Heart left ventricle (tissue), 16 donors: ENCODE data around the gene SUPT3H. TPM values are rescaled to one million over a fixed set of nuclear protein-coding genes. Genes with fewer than 3 reads are reported as not detected.

Experiments
- ATAC-seq, 4 donors: fragments of 200-7000 bp; cut with Tn5 transposase; one replicate each; pipeline ENCODE4 v1.9.1; 2020 to 2022; ENCODE audit warnings: moderate library complexity in 4 of 4, mild to moderate bottlenecking in 3 of 4, moderate number of reproducible peaks in 1 of 4
- DNase-seq, 5 donors: peaks; one replicate each; pipeline ENCODE4 v3.0.0-alpha.2; 2020
- H3K27ac ChIP-seq, 12 donors: fragments of 200-600 bp; sonication (generic) in 4 of 12; one replicate each; pipeline versions ENCODE4 v1.5.0 to v1.8.0; 2016 to 2022; ENCODE audit warnings: mild to moderate bottlenecking in 2 of 12
- H3K27me3 ChIP-seq, 9 donors: fragments of 200-600 bp; sonication (generic) in 2 of 9; one replicate each; pipeline versions ENCODE4 v1.5.1 to v1.8.0; 2016 to 2022; ENCODE audit warnings: mild to moderate bottlenecking in 3 of 9
- H3K36me3 ChIP-seq, 9 donors: fragments of 200-600 bp; sonication (generic) in 2 of 9; one replicate each; pipeline versions ENCODE4 v1.5.0 to v1.8.0; 2018 to 2022; ENCODE audit warnings: mild to moderate bottlenecking in 2 of 9
- H3K4me1 ChIP-seq, 12 donors: fragments of 200-600 bp; sonication (generic) in 4 of 12; one replicate each; pipeline versions ENCODE4 v1.5.0 to v1.8.0; 2016 to 2022; ENCODE audit warnings: mild to moderate bottlenecking in 3 of 12
- H3K4me3 ChIP-seq, 12 donors: fragments of 200-600 bp; sonication (generic) in 4 of 12; one replicate each; pipeline versions ENCODE4 v1.5.0 to v1.8.0; 2017 to 2022; ENCODE audit warnings: mild to moderate bottlenecking in 9 of 12, moderate library complexity in 4 of 12
- H3K9me3 ChIP-seq, 12 donors: fragments of 200-600 bp; sonication (generic) in 4 of 12; one replicate each; pipeline versions ENCODE4 v1.5.0 to v1.8.0; 2016 to 2022; ENCODE audit warnings: mild to moderate bottlenecking in 1 of 12
- POLR2A ChIP-seq, 2 donors: fragments of 450-650 bp; IDR thresholded peaks; one replicate each; pipeline ENCODE4 v1.6.1; 2017; ENCODE audit warnings: antibody characterized with exemption in 2 of 2, mild to moderate bottlenecking in 2 of 2, moderate library complexity in 2 of 2
- WGBS, 4 donors: extraction: QIAGEN DNeasy Blood & Tissue Kit in 2 of 4; methylation state at CpG; one replicate each; pipeline versions ENCODE4 v1.1.5 to v1.1.7; 2013 to 2018; 5-methylcytosine and 5-hydroxymethylcytosine counted together
- intact Hi-C, 10 donors: fragments of 100-400 bp; cut with DNase I; formaldehyde crosslinking; loops; one replicate each; pipeline versions ENCODE4 v1.11.1 to v1.14.2; 2022
- microRNA counts, 2 donors: library from miRNA; unstranded; fragments of <30 nt; microRNA quantifications; one replicate each; lab custom pipeline; 2016
- microRNA-seq, 4 donors: library from miRNA; unstranded; fragments of <30 nt; microRNA quantifications; one replicate each; pipeline versions ENCODE4 to v1.2.0, GENCODE V29; 2017 to 2020
- polyA plus RNA-seq, 2 donors: library from polyadenylated mRNA; stranded (reverse); fragments of 200-250 nt; gene quantifications; one replicate each; pipeline ENCODE4 v1.2.3, GENCODE V29; 2013
- total RNA-seq, 9 donors: library from RNA; depleted of rRNA in 2 of 9; stranded (reverse); fragments of >200 nt in 2 of 9; fragmentation: NEBNext Ultra II Directional in 3 of 9; extraction: Animal tissue kit (Norgen Biotek cat#: 25700) in 3 of 9; gene quantifications; one replicate each; pipeline versions ENCODE4 v1.1.0 to v1.2.4, GENCODE V29; 2016 to 2023
- TF ChIP-seq, protein P1 (sequence below), 12 donors: fragments of 200-600 bp; sonication (generic) in 4 of 12; IDR thresholded peaks; one replicate each; pipeline versions ENCODE4 v1.5.0 to v1.8.0; 2018 to 2022; ENCODE audit warnings: antibody characterized with exemption in 12 of 12, mild to moderate bottlenecking in 5 of 12
- donor health status: ischemic (EF 13 %, LVEDD 7.1; RV severe dilation, severe dysfunction).
- donor health status: healthy with polysubstance abuse.
- donor health status: DM: no; HTN: yes; CAD: no.
- donor health status: DM: no; HTN: no; CAD: no.
- donor health status: ischemic (EF 25% LVEDD 6.9; RV normal size, moderate dysfunction).
- donor health status: ischemic (EF 25% LVEDD 5.7; RV mildly dilated, moderate dysfunction).
- donor health status: healthy.
- donor health status: DM: yes; HTN: yes; CAD: no.
- donor health status: ischemic (EF 35%, LVEDD 5.7; RV mildly dilated, moderate dysfunction).
- donor health status: nonischemic (EF 11% LVEDD 7.7; RV severe dilation, severe dysfunction).
- donor health status: DM: yes; HTN: yes; CAD: no.
- donor health status: PGD.
- donor health status: ischemic (EF 29% LVEDD 5.4; RV normal size, mild dysfunction).
- donor health status: nonischemic (EF 23%, LVEDD 6.1; RV moderate dilation, normal function).

Gene SUPT3H
- total and polyA plus RNA-seq, 11 donors: 1.5 to 8.1 (median 4.1) TPM

DNA sequence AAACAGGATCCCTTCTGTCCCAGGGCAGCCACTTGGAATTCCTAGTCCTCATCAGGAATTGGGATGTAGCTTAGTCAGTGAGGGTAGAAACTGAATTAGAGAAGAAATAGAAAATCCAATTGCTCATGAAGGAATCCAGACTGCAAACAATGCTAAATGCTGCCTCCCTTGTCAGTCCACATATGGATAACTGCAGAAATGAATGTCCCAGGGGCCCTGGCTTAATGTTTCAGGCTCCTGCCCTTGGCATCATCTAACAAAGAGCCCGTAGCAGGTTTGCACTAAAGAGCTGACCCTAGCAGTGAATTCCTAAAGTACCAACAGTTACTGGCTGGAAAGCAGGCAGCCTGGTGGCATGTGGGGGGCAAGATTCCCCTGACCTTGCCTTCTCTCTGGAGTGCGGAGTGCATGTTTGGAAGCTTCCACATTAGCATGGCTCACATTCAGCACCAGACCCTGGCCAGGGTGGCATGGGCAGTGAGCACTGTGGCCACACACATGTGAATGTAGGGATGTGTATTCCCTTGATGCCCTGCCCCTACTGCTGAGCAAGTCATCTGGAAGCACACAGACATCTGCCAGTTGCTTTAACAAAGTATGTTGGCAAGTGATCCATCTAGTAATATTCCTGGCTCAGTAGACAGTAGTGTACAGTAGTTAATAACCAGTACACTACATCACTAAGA lies 595.7 kb downstream of the SUPT3H start:
- H3K27ac ChIP-seq: no peak overlapping the region
- no peaks in the 10 kb centered on the region for H3K27me3 ChIP-seq
- H3K36me3 ChIP-seq: no peaks in the 10 kb centered on the region
- no peaks in the 10 kb centered on the region for H3K4me1 ChIP-seq
- intact Hi-C loops: no loop called here
- DNase-seq (no peak), ATAC-seq (no peak)
- H3K9me3 ChIP-seq: peaks cover 0 to 15% (median 4%) of the 10 kb centered on the region in 12 donors
- no peak for TF ChIP-seq POLR2A (IDR thresholded peaks at IDR 0.05)
- TF ChIP-seq, protein P1, sequence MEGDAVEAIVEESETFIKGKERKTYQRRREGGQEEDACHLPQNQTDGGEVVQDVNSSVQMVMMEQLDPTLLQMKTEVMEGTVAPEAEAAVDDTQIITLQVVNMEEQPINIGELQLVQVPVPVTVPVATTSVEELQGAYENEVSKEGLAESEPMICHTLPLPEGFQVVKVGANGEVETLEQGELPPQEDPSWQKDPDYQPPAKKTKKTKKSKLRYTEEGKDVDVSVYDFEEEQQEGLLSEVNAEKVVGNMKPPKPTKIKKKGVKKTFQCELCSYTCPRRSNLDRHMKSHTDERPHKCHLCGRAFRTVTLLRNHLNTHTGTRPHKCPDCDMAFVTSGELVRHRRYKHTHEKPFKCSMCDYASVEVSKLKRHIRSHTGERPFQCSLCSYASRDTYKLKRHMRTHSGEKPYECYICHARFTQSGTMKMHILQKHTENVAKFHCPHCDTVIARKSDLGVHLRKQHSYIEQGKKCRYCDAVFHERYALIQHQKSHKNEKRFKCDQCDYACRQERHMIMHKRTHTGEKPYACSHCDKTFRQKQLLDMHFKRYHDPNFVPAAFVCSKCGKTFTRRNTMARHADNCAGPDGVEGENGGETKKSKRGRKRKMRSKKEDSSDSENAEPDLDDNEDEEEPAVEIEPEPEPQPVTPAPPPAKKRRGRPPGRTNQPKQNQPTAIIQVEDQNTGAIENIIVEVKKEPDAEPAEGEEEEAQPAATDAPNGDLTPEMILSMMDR (IDR thresholded peaks at IDR 0.05): no peak
- H3K4me3 ChIP-seq: no peak overlapping the region
- 79 to 90% (median 83%) methylated on average over 2 of the region's 2 CpGs for WGBS, 4 donors

DNA sequence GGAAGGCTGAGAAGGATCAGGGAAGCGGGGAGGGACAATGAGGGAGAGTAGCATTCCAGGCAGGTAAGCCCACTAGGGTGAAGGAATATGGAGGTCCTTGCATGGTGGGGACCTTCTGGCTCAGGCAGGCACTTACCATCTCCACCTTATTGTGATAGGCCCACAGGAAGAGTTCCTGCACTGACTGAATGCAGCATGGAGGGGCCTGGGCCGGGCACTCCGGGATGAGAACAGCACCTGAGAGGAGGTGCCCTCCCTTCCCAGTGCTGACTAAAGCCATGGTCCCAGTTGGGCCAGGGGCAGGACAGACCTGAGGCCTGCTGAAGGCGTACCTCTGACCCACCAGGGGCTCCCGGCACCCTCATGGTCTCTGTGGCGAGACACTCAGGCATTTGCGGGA lies 597.6 kb downstream of the SUPT3H start:
- H3K27me3 ChIP-seq: no peaks in the 10 kb centered on the region
- H3K27ac ChIP-seq: no peak overlapping the region
- H3K36me3 ChIP-seq: no peaks in the 10 kb centered on the region
- no peak for DNase-seq
- no peak for ATAC-seq
- H3K4me1 ChIP-seq: no peaks in the 10 kb centered on the region
- intact Hi-C loops: no loop called here
- no peak overlapping the region for H3K4me3 ChIP-seq
- H3K9me3 ChIP-seq: peaks cover 0 to 13% (median 4%) of the 10 kb centered on the region in 12 donors
- 82 to 97% (median 95%) methylated on average over 5 to 7 of the region's 7 CpGs for WGBS, 4 donors
- no peak for TF ChIP-seq POLR2A (IDR thresholded peaks at IDR 0.05)
- TF ChIP-seq, protein P1 (IDR thresholded peaks at IDR 0.05): no peak

DNA sequence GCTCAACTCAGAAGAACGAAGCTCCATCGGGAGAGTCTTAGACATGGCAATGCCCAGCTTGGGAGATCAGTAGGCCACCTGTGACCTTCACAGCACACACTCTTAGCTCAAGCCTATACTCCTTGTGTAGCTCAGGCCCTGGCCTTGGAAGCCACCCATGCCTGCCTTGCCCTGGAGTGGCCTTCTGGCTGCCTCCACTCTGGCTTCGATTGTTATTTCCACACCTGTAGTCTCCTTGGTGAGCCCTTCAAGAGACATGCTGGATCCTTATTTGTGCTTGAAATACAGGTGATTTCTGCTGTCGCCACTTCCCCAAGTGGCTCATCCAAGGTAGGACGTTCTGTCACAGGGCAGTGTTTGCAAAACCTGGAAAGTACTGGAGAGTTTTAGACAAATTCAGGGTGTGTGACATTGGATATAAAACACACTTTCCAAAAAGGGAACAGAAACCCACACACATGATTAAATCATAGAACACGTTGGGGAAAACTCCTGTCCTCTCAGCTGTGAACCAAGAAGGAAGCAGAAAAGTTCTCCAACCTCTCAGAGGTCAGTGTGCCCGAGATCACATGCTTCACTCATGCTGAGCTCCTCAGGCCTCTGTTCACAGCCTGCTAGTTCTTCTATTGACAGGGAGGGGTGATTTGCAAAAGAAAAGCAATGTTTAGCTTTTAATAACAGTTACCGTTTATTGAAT lies 598.5 kb downstream of the SUPT3H start:
- WGBS, 4 donors: 75 to 85% (median 78%) methylated on average over 8 of the region's 8 CpGs
- TF ChIP-seq, protein P1 (IDR thresholded peaks at IDR 0.05): no peak
- TF ChIP-seq POLR2A (IDR thresholded peaks at IDR 0.05): no peak
- no peak overlapping the region for H3K4me3 ChIP-seq
- H3K36me3 ChIP-seq: no peaks in the 10 kb centered on the region
- ATAC-seq: peak in 1 of 4 donors; percentile 50
- intact Hi-C loops: no loop called here
- H3K9me3 ChIP-seq: peaks cover 0 to 5% (median 2%) of the 10 kb centered on the region in 12 donors
- H3K27me3 ChIP-seq: no peaks in the 10 kb centered on the region
- H3K4me1 ChIP-seq: no peaks in the 10 kb centered on the region
- H3K27ac ChIP-seq: no peak overlapping the region
- DNase-seq: no peak

MicroRNAs encoded within 50 kb of the gene (microRNA counts, 767-probe panel; counts per million panel counts)
- 349 to 1,472 counts per million in 2 donors for microRNA hsa-miR-586 (lab: Ali Mortazavi, UCI)

Small RNAs within 50 kb of the gene (microRNA-seq; reads per million reads assigned to microRNA genes)
- gene MIR586: 0 reads per million in 4 donors

Other genes with a start within 250 kb of the SUPT3H start
- gene RUNX2, start 49.6 kb downstream of the SUPT3H start, total RNA-seq: 1 to 10 TPM in 7 of 9 donors, under 1 TPM in 2; 0.37 to 3.1 (median 2.0) TPM
- 1 to 10 TPM in 1 of 2 donors, under 1 TPM in 1; 0.54 to 2.1 TPM for gene RUNX2, start 49.6 kb downstream of the SUPT3H start, polyA plus RNA-seq